Measurements from ENCODE around the gene ARF6. TPM values are rescaled to one million over a fixed set of nuclear protein-coding genes. Genes with fewer than 3 reads are reported as not detected.
"Not testable (repeated sequence)": the region's sequence is repeated elsewhere in the genome, so short reads cannot be mapped to it uniquely, and the experiment has no call there.

Gene ARF6
- polyA plus RNA-seq, 2 of the 4 experiments (the other 2 are of a cell fraction), result 33.3 to 54.8 TPM

- CTCF ChIA-PET, result interaction anchor here (0.7 to 5.4 kb wide), 2 partner anchors 11 to 889 kb away, joined by 3 to 28 read pairs; no protein-coding TSS in a partner anchor
- Histone ChIP-seq H3K27ac (peak overlapping the region in 1 of 2 experiments; percentile 67; a peak in 3 of 6 replicates), H3K4me1 (peaks cover 24% of the 10 kb centered on the region), H3K4me2 (peak overlapping the region; percentile 42)
- H3K4me3 ChIP-seq; H3K9me3 ChIP-seq; FAIRE-seq; POLR2A ChIA-PET; DNase-seq (ENCODE audit: low read depth in 1 of 2, low spot score in 1 of 2); TF ChIP-seq FOSL2 (IDR thresholded peaks at IDR 0.05): not testable (repeated sequence)
- ATAC-seq, result 0 out of 6 replicates have a peak, but pooled peaks of 1 of the 2 experiments have one; percentile 30
- 30% methylated on average over 6 of the region's 6 CpGs for WGBS (ENCODE audit: missing lambda C conversion rate)
- peak; percentile 37 for TF ChIP-seq FOSL2 (CRISPR knock-in tag; IDR thresholded peaks at IDR 0.05)
These were observed 19.3 kb upstream of the ARF6 start for GRCh38 chr14:49873548-49873947.

GRCh38 chr14:49875640-49876198, 17.2 kb upstream of the ARF6 start:
- Histone ChIP-seq H3K4me1 (peaks cover 11% of the 10 kb centered on the region), H3K9me3 (no peaks in the 10 kb centered on the region), H3K27ac (no peak overlapping the region), H3K4me3 (no peak overlapping the region), H3K4me2 (no peak overlapping the region)
- no peak for DNase-seq (ENCODE audit: low read depth in 1 of 2, low spot score in 1 of 2)
- 71% methylated on average over 12 of the region's 12 CpGs for WGBS (ENCODE audit: missing lambda C conversion rate)
- peak; percentile 39 to 60; a peak in 2 of 4 replicates for TF ChIP-seq CEBPB (IDR thresholded peaks at IDR 0.05)
- TF ChIP-seq JUNB (IDR thresholded peaks at IDR 0.05), result no peak
- no peak for ATAC-seq
- ChIA-PET POLR2A (interaction anchor here (1.1 kb wide), 1 partner anchor 7 kb away, joined by 4 read pairs; no protein-coding TSS in a partner anchor), CTCF (interaction anchor here (0.9 to 5.4 kb wide), 6 partner anchors 10 to 229 kb away, joined by 3 to 28 read pairs (median 7); no protein-coding TSS in a partner anchor)
- no peak for FAIRE-seq

- Histone ChIP-seq H3K9me3 (no peaks in the 10 kb centered on the region), H3K4me2 (no peak overlapping the region), H3K27ac (no peak overlapping the region), H3K4me1 (peaks cover 11% of the 10 kb centered on the region), H3K4me3 (no peak overlapping the region)
- FAIRE-seq (no peak), DNase-seq (ENCODE audit: low read depth in 1 of 2, low spot score in 1 of 2) (no peak), ATAC-seq (no peak)
- no peak for TF ChIP-seq NFE2L2 (conservative IDR thresholded peaks at IDR 0.05; ENCODE audit: low read length)
- no peak for TF ChIP-seq KDM1A (IDR thresholded peaks at IDR 0.05; ENCODE audit: low read depth)
- TF ChIP-seq ESRRA (IDR thresholded peaks at IDR 0.05; ENCODE audit: borderline replicate concordance, low read length), result no peak
- TF ChIP-seq KDM5A (IDR thresholded peaks at IDR 0.05), result no peak
- TF ChIP-seq CEBPB (IDR thresholded peaks at IDR 0.05), result no peak
- TF ChIP-seq CBX2 (IDR thresholded peaks at IDR 0.05; ENCODE audit: borderline replicate concordance, low read depth), result no peak
- no peak for TF ChIP-seq TFCP2L1 (CRISPR knock-in tag; IDR thresholded peaks at IDR 0.05)
- no peak for TF ChIP-seq RNF2 (IDR thresholded peaks at IDR 0.05; ENCODE audit: borderline replicate concordance, low read depth)
- TF ChIP-seq POLR2A (IDR thresholded peaks at IDR 0.05; ENCODE audit: low read length), result no peak
- TF ChIP-seq NR3C1 (IDR thresholded peaks at IDR 0.05), result no peak
- no peak for TF ChIP-seq ZSCAN20 (CRISPR knock-in tag; IDR thresholded peaks at IDR 0.05)
- TF ChIP-seq ELK1 (IDR thresholded peaks at IDR 0.05; ENCODE audit: low read depth, low read length), result no peak
- TF ChIP-seq MYC (IDR thresholded peaks at IDR 0.05; ENCODE audit: borderline replicate concordance, low read length), result no peak
- TF ChIP-seq ZFP36 (IDR thresholded peaks at IDR 0.05; ENCODE audit: borderline replicate concordance, partially characterized antibody), result no peak
- TF ChIP-seq CHD4 (IDR thresholded peaks at IDR 0.05; ENCODE audit: borderline replicate concordance), result no peak
- ChIA-PET CTCF (interaction anchor here (0.9 to 5.4 kb wide), 8 partner anchors 10 to 228 kb away, joined by 3 to 28 read pairs (median 4); no protein-coding TSS in a partner anchor), POLR2A (interaction anchor here (1.1 kb wide), 1 partner anchor 8 kb away, joined by 4 read pairs; no protein-coding TSS in a partner anchor)
- 72% methylated on average over 4 of the region's 4 CpGs for WGBS (ENCODE audit: missing lambda C conversion rate)
These were observed 16.2 kb upstream of the ARF6 start for GRCh38 chr14:49876563-49877127.

GRCh38 chr14:49879646-49880204, 13.2 kb upstream of the ARF6 start:
- H3K27ac ChIP-seq, result peak overlapping the region; percentile 3 to 38; a peak in 2 of 6 replicates
- ATAC-seq, result peak; percentile 89 to 95
- CTCF ChIA-PET, result interaction anchor here (0.6 to 2.3 kb wide), 31 partner anchors 10 to 234 kb away, joined by 3 to 26 read pairs (median 4); partner anchors contain the start of gene ARF6
- H3K4me3 ChIP-seq, result no peak overlapping the region
- WGBS (ENCODE audit: missing lambda C conversion rate), result 52% methylated on average over 8 of the region's 8 CpGs
- no peak overlapping the region for H3K4me2 ChIP-seq
- 0 out of 3 replicates have a peak, but pooled peaks cover 3% of the 10 kb centered on the region for H3K4me1 ChIP-seq
- peak; percentile 59 to 89 for DNase-seq (ENCODE audit: low read depth in 1 of 2, low spot score in 1 of 2)
- no peak for FAIRE-seq
- no peaks in the 10 kb centered on the region for H3K9me3 ChIP-seq
- POLR2A ChIA-PET, result interaction anchor here (0.6 to 1.4 kb wide), 4 partner anchors 12 to 112 kb away, joined by 3 to 7 read pairs (median 4); no protein-coding TSS in a partner anchor
- TF ChIP-seq CTCF (IDR thresholded peaks at IDR 0.05), result peak; percentile 53; the same call in 2 of the 3 replicates
- no peak for TF ChIP-seq RCOR1 (IDR thresholded peaks at IDR 0.05; ENCODE audit: low read depth, low read length)
- no peak for TF ChIP-seq ESRRA (IDR thresholded peaks at IDR 0.05; ENCODE audit: borderline replicate concordance, low read length)
- TF ChIP-seq ZNF302 (CRISPR knock-in tag; IDR thresholded peaks at IDR 0.05), result no peak
- TF ChIP-seq FOSL2 (IDR thresholded peaks at IDR 0.05), result no peak
- peak; percentile 85 for TF ChIP-seq FOSL2 (CRISPR knock-in tag; IDR thresholded peaks at IDR 0.05)
- TF ChIP-seq KDM1A (IDR thresholded peaks at IDR 0.05; ENCODE audit: low read depth), result no peak
- TF ChIP-seq RARB (CRISPR knock-in tag; IDR thresholded peaks at IDR 0.05), result no peak
- no peak for TF ChIP-seq HMGXB4 (CRISPR knock-in tag; IDR thresholded peaks at IDR 0.05; ENCODE audit: borderline replicate concordance)
- TF ChIP-seq SMC3 (IDR thresholded peaks at IDR 0.05), result peak; percentile 67

Measured in A549 (cell line).